GM18505 (cell line): Measurements from ENCODE around the gene IZUMO3.

ENCODE experiments used
- ATAC-seq: cut with Tn5 transposase; IDR thresholded peaks from one replicate; pipeline ENCODE4 v1.9.1; 2021; ENCODE audit not compliant: unreplicated experiment
- POLR2A ChIP-seq: IDR thresholded peaks from 4 replicates; pipeline ENCODE4 v1.6.1; 2011; ENCODE audit warnings: borderline replicate concordance; ENCODE audit not compliant: insufficient read depth, insufficient read length; ENCODE audit errors: extremely low read depth

The IZUMO3 gene

DNA sequence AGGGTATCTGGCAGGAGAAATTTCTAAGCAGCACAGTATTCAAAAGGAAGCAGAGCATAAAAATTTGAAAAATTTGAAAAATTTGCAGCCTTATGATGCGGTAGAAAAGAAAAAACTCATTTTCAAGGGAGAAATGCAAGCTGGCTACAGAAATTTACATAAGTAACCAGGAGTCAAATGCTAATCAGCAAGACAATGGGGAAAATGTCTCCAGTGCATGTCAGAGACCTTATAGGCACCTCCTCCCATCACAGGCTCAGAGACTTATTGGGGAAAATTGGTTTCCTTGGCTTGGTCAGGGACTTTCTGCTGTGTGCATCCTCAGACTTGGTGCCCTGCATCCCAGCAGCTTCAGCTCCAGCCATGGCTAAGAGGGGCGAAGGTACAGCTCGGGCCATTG lies 35.8 kb downstream of the IZUMO3 start:
- ATAC-seq, result no peak
- no peak for TF ChIP-seq POLR2A

GRCh38 chr9:24504521-24504920 lies 41.2 kb downstream of the IZUMO3 start:
- no peak for ATAC-seq
- no peak for TF ChIP-seq POLR2A

DNA sequence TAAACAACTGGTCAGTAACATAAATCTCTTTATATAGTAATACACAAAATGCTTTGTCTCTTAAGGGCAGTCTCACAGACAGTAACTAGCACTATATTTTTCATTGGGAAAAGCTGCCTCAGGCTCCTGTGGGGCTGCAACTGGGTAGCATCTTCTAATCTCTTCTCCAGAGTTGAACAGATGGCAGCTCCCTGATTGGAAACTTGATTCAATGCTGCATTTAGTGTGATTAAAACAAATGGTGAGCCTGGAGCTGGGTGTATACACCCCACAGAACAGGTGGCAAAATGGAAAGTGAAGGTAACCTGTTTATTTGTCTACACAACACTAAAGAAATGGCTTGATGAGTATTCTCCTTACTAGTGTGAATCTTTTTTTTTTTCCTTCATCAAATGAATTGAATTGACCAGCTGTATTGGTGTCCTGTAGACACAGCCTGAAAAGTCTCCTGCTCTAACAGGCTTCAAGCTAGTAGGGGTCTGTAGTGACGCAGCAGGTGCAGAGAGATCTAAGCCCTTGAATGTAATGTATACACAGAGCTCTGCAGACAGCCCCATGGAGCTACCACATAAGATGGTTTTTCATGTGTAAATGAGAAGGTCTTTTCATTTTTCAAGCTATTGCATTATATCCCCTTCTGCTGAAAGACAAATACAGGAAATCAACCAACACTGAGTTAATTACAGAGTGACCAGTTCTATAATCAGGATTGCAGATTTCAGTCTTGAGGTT lies 43.3 kb downstream of the IZUMO3 start:
- TF ChIP-seq POLR2A, result no peak
- ATAC-seq, result no peak

GRCh38 chr9:24500761-24501160 lies 44.9 kb downstream of the IZUMO3 start:
- no peak for TF ChIP-seq POLR2A

GRCh38 chr9:24498632-24499031 lies 47.1 kb downstream of the IZUMO3 start:
- no peak for ATAC-seq
- no peak for TF ChIP-seq POLR2A

More at GRCh38 chr9:24500761-24501160, 44.9 kb downstream of the IZUMO3 start:
- no peak for ATAC-seq

- no peak for ATAC-seq
- TF ChIP-seq POLR2A, result no peak
Observed at GRCh38 chr9:24497671-24498070, 48.0 kb downstream of the IZUMO3 start.
